Smooth muscle cell (in vitro differentiated cells): ENCODE data around the gene CCDC192. TPM values are rescaled to one million over a fixed set of nuclear protein-coding genes. Genes with fewer than 3 reads are reported as not detected.
A peak's percentile ranks its signal among the peaks of the same experiment; 100 is the strongest.

ENCODE experiments used
- DNase-seq: peaks from one replicate; lab custom pipeline; 2025; ENCODE audit not compliant: unreplicated experiment; lab: John Stamatoyannopoulos, UW
- H2AFZ ChIP-seq: fragments of 200-600 bp; sonication (generic); 2 replicates; pipeline ENCODE4 v1.6.0; 2016; ENCODE audit warnings: antibody characterized with exemption, low read depth, mild to moderate bottlenecking
- H3F3A ChIP-seq: fragments of 200-600 bp; sonication (generic); 2 replicates; pipeline ENCODE4 v1.6.0; 2017; ENCODE audit warnings: antibody characterized with exemption, low read depth
- H3K27ac ChIP-seq: fragments of 200-600 bp; sonication (generic); 2 replicates; pipeline ENCODE4 v1.5.1; 2016; ENCODE audit warnings: low read depth, mild to moderate bottlenecking
- H3K27me3 ChIP-seq: fragments of 200-600 bp; sonication (generic); 2 replicates; pipeline ENCODE4 v1.6.1; 2016; ENCODE audit warnings: low read depth, mild to moderate bottlenecking
- H3K36me3 ChIP-seq: fragments of 200-600 bp; sonication (generic); 2 replicates; pipeline ENCODE4 v1.5.1; 2016; ENCODE audit warnings: low read depth
- H3K4me1 ChIP-seq: fragments of 200-600 bp; sonication (generic); 2 replicates; pipeline ENCODE4 v1.5.1; 2016; ENCODE audit warnings: low read depth
- H3K4me2 ChIP-seq: fragments of 200-600 bp; sonication (generic); 2 replicates; pipeline ENCODE4 v1.6.0; 2016; ENCODE audit warnings: mild to moderate bottlenecking
- H3K4me3 ChIP-seq: fragments of 200-600 bp; sonication (generic); 2 replicates; pipeline ENCODE4 v1.5.1; 2016; ENCODE audit warnings: mild to moderate bottlenecking
- H3K79me2 ChIP-seq: fragments of 200-600 bp; sonication (generic); 2 replicates; pipeline ENCODE4 v1.6.0; 2016; ENCODE audit warnings: low read depth, mild to moderate bottlenecking
- H3K9ac ChIP-seq: fragments of 200-600 bp; sonication (generic); 2 replicates; pipeline ENCODE4 v1.6.0; 2016; ENCODE audit warnings: low read depth
- H3K9me3 ChIP-seq: fragments of 200-600 bp; sonication (generic); replicated peaks from 2 replicates; pipeline ENCODE4 v1.5.1; 2016; ENCODE audit warnings: low read depth
- H4K20me1 ChIP-seq: fragments of 200-600 bp; sonication (generic); 2 replicates; pipeline ENCODE4 v1.6.0; 2016; ENCODE audit warnings: low read depth
- WGBS: methylation state at CpG from one replicate; pipeline ENCODE4 v1.1.7; 2016; ENCODE audit warnings: low lambda C conversion rate; 5-methylcytosine and 5-hydroxymethylcytosine counted together
- polyA plus RNA-seq: library from polyadenylated mRNA; unstranded; fragments of >200 nt; fragmentation: Nextera tagmentation; extraction: Ambion mirVana; gene quantifications from 2 replicates; pipeline ENCODE4 v1.2.1, GENCODE V29; 2016
- total RNA-seq: library from RNA; depleted of rRNA; stranded (reverse); fragments of >200 nt; gene quantifications from 2 replicates; pipeline ENCODE4 v1.2.3, GENCODE V29; 2014
- TF ChIP-seq, protein P1 (sequence below): fragments of 200-600 bp; sonication (generic); IDR thresholded peaks from 2 replicates; pipeline ENCODE4 v1.5.1; 2017; ENCODE audit warnings: borderline replicate concordance, mild to moderate bottlenecking, antibody characterized with exemption; ENCODE audit not compliant: insufficient read depth, poor library complexity, severe bottlenecking

Gene CCDC192
- total and polyA plus RNA-seq, 2 experiments from 2014 or later: not detected

DNA sequence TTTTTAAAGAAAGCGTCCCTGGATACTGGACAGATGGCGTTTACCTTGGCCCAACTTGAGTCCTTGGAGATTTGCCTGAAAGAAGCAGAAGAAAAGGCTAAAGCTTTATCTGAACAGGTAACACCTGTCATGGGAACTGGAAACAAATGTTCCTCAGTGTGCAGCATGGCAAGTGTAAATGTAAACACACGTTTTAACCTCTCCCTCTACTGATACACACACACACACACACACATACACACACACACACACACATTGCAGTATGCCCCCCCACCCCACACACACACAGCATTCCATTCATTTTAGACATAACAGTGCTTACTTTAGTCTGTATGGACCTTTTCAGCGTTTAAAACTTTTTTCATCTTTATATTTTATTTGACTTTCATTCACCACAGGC is 51.1 kb downstream of the CCDC192 start:
- H3K79me2 ChIP-seq: no peaks in the 10 kb centered on the region
- no peaks in the 10 kb centered on the region for H3K36me3 ChIP-seq
- no peaks in the 10 kb centered on the region for H3F3A ChIP-seq
- no peaks in the 10 kb centered on the region for H4K20me1 ChIP-seq
- no peak overlapping the region for H3K9ac ChIP-seq
- H3K4me1 ChIP-seq: no peaks in the 10 kb centered on the region
- no peak overlapping the region for H3K4me2 ChIP-seq
- 76% methylated on average over 4 of the region's 4 CpGs for WGBS
- no peak overlapping the region for H3K27ac ChIP-seq
- DNase-seq: no peak
- H3K4me3 ChIP-seq: no peak overlapping the region
- no peak overlapping the region for H2AFZ ChIP-seq
- TF ChIP-seq, protein P1, sequence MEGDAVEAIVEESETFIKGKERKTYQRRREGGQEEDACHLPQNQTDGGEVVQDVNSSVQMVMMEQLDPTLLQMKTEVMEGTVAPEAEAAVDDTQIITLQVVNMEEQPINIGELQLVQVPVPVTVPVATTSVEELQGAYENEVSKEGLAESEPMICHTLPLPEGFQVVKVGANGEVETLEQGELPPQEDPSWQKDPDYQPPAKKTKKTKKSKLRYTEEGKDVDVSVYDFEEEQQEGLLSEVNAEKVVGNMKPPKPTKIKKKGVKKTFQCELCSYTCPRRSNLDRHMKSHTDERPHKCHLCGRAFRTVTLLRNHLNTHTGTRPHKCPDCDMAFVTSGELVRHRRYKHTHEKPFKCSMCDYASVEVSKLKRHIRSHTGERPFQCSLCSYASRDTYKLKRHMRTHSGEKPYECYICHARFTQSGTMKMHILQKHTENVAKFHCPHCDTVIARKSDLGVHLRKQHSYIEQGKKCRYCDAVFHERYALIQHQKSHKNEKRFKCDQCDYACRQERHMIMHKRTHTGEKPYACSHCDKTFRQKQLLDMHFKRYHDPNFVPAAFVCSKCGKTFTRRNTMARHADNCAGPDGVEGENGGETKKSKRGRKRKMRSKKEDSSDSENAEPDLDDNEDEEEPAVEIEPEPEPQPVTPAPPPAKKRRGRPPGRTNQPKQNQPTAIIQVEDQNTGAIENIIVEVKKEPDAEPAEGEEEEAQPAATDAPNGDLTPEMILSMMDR: no peak
- no peaks in the 10 kb centered on the region for H3K27me3 ChIP-seq
- no peaks in the 10 kb centered on the region for H3K9me3 ChIP-seq

GRCh38 chr5:127754706-127755105 is 51.5 kb downstream of the CCDC192 start:
- Histone ChIP-seq H3K9ac (no peak overlapping the region), H3K4me1 (no peaks in the 10 kb centered on the region), H3K27ac (no peak overlapping the region), H3K27me3 (no peaks in the 10 kb centered on the region), H3K9me3 (no peaks in the 10 kb centered on the region), H4K20me1 (no peaks in the 10 kb centered on the region), H3K4me2 (no peak overlapping the region), H2AFZ (no peak overlapping the region), H3K36me3 (no peaks in the 10 kb centered on the region), H3F3A (no peaks in the 10 kb centered on the region), H3K4me3 (no peak overlapping the region), H3K79me2 (no peaks in the 10 kb centered on the region)
- DNase-seq: no peak
- WGBS: 73% methylated on average over 2 of the region's 2 CpGs
- TF ChIP-seq, protein P1: no peak

DNA sequence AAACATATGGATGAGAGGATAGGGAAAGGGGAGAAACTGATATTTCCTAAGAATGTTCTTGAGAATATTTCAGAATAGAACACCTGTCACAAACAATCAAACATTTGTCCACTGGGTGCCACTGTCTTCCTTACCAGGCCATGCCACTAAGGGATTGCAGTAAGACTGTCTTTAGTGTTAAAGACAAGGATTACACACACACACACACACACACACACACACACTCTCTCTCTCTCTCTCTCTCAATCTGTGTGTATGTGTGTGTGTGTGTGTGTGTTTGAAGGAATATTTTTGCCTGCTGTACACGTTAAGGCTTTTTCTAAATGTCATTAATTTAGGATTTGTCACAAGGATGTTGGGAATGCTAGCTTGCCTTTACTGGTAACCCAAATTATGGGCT is 54.4 kb downstream of the CCDC192 start:
- H3K4me1 ChIP-seq: no peaks in the 10 kb centered on the region
- H3K9ac ChIP-seq: no peak overlapping the region
- no peaks in the 10 kb centered on the region for H3K79me2 ChIP-seq
- WGBS: 31% methylated on average over 1 of the region's 1 CpG
- no peak for DNase-seq
- no peak overlapping the region for H2AFZ ChIP-seq
- H4K20me1 ChIP-seq: no peaks in the 10 kb centered on the region
- H3K9me3 ChIP-seq: no peaks in the 10 kb centered on the region
- no peak overlapping the region for H3K27ac ChIP-seq
- H3K36me3 ChIP-seq: no peaks in the 10 kb centered on the region
- no peak overlapping the region for H3K4me3 ChIP-seq
- no peak overlapping the region for H3K4me2 ChIP-seq
- no peaks in the 10 kb centered on the region for H3K27me3 ChIP-seq
- TF ChIP-seq, protein P1: peak; percentile 41
- no peaks in the 10 kb centered on the region for H3F3A ChIP-seq

DNA sequence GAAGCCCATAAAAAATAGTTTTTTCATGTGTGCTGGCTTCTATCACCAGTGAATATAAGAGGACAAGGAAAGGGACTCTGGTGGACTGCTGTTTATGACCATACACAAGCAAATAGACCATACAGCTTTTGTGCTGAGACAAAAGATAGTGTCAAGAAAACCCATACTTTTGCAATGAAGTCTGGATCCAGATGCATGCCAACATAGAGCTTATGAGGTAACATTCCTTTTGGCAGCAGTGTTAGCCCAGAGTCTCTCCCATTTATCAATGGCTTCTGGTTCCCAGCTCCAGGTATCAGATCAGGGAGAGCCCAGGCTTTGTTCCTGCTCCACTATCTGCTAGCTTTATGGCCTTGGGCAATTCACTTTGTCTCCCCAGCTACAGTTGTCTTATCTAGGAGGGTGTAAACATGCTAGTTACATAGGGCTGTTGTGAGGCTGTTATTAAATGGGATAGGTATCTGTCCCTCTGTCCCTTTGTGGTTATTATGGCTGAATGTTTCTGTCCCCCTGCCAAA is 55.6 kb downstream of the CCDC192 start:
- Histone ChIP-seq H3K4me3 (no peak overlapping the region), H3K4me1 (no peaks in the 10 kb centered on the region), H3K79me2 (no peaks in the 10 kb centered on the region), H3K9me3 (no peaks in the 10 kb centered on the region), H3K9ac (no peak overlapping the region), H3K4me2 (no peak overlapping the region), H2AFZ (no peak overlapping the region), H3K36me3 (no peaks in the 10 kb centered on the region), H4K20me1 (no peaks in the 10 kb centered on the region), H3F3A (no peaks in the 10 kb centered on the region), H3K27me3 (no peaks in the 10 kb centered on the region), H3K27ac (no peak overlapping the region)
- TF ChIP-seq, protein P1: no peak
- no peak for DNase-seq
